GM21825 (cell line): Measurements from ENCODE around the gene TXN2.

Experiments used
- ATAC-seq: cut with Tn5 transposase; IDR thresholded peaks from one replicate; pipeline ENCODE4 v1.9.1; 2021; ENCODE audit warnings: mild to moderate bottlenecking, moderate library complexity; ENCODE audit not compliant: unreplicated experiment

The TXN2 gene

GRCh38 chr22:36486619-36487384 lies 5.4 kb upstream of the TXN2 start:
- ATAC-seq: no peak

- peak; percentile 3 for ATAC-seq
Observed at GRCh38 chr22:36480941-36481392, 473 bp downstream of the TXN2 start.

- ATAC-seq: no peak
Observed at GRCh38 chr22:36478966-36479365, 2.5 kb downstream of the TXN2 start.

GRCh38 chr22:36475341-36475740 lies 6.1 kb downstream of the TXN2 start:
- no peak for ATAC-seq

GRCh38 chr22:36472689-36473088 lies 8.8 kb downstream of the TXN2 start:
- ATAC-seq: no peak

DNA sequence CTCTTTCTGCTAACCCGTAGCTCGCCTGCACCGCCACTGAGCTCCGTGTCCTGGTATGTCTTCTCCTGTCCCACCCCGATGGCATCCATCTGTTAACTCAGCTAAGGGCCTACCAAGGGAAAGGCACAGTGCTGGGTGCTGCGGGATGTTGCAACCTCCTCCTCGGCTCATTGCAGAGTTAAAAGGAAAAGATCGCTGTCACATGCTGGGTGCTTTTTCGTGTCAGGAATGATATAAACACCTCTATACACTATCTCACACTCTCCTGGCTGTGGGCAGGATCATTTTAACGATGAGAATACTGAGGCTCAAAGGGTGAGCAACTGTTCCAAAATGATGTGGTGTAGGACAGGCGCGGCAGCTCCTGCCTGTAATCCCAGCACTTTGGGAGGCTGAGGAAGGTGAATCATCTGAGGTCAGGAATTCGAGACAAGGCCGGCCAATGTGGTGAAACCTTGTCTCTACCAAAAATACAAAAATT lies 10.1 kb downstream of the TXN2 start:
- no peak for ATAC-seq

GRCh38 chr22:36470994-36471331 lies 10.5 kb downstream of the TXN2 start:
- ATAC-seq: no peak

DNA sequence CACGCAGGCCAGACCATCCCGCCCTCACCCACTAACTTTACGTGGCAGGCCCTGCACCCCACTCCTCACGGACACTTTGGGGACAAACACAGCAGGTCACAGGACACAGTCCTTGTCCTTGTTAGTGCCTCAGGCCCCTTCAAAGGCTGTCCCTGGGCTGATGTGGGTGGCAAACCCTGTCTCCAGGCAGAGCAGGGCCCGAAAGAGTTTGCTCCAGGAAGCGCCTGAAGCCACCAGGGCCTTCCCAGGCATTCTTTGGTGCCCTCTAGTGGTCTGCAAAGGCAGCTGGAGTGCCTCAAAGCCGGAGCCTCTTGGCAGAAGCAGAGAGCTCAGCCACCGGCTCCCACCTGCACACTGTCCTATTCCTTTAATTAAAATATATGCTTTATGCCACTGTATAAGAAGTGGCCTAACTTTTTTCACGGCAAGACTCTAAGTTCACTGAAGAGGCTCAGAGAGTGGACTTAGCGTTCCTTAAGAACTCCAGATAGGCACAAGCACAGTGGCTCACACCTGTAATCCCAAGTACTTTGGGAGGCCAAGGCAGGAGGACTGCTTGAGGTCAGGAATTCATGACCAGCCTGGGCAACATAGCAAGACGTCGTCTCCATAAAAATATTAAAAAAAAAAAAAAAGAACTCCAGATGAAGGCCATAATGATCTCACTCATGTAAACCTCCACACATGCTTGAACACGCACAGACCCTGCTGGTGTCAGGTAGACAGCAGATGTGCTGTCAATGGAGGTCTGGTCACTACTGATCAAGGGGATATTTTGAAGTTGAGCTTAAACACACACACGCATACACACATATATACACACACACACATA lies 11.1 kb downstream of the TXN2 start:
- ATAC-seq: no peak

DNA sequence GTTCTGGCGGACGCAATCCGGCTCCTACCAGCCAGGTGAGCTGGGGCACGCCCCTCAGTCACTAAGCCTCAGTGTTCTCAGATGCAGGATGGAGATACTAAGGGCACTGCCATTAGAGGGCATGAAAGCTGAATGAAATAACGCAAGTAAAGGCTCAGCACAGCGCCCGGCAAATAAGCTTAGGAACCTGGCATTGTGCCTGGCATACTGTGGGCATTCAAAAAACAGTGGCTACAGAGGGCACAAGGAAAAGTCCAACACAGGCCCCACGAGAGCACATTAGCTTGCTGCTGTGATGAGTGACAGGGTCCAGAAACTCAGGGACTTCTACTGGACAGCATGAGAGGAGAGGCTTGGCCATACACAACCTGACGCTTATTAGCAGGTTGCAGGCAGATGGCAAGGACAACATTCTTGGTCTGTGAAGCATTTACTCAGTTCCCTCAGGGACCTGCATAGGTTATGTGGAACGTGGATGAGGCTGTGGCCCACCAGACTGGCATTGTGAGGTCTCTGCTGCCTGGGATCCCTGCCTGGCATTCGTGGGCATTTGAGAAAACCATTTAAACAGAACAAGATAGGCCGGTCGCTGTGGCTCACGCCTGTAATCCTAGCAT lies 12.2 kb downstream of the TXN2 start:
- no peak for ATAC-seq

GRCh38 chr22:36467946-36468345 lies 13.5 kb downstream of the TXN2 start:
- ATAC-seq: no peak

DNA sequence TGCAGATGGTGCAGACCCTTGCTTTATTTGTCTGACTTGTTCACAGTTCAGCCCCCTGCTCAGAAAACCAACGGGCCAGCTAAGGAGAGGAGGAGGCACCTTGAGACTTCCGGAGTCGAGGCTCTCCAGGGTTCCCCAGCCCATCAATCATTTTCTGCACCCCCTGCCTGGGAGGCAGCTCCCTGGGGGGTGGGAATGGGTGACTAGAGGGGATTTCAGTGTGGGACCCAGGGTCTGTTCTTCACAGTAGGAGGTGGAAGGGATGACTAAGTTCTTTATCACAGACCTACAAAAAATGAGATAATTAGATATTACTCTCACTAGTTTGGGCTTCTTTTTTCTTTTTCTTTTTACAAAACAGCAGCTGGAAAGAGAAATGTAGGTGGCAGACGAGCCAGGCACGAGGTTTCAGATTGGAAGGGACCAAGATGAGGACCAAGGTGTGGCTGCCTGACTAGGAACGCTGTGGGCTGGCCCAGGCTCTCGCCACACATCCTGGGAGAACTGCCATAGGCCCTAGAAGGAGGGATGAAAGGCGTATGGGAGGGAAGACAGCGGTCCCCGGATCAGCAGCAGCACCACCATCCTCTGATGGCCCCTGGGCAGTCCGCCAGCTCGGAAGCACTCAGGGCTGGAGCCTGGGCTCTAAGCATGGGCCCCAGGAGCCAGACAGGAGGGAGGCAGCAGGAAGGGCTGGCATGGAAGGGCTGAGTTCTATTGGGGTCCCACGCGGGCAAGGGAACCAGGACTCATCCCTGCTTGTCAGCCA lies 14.2 kb downstream of the TXN2 start:
- no peak for ATAC-seq

DNA sequence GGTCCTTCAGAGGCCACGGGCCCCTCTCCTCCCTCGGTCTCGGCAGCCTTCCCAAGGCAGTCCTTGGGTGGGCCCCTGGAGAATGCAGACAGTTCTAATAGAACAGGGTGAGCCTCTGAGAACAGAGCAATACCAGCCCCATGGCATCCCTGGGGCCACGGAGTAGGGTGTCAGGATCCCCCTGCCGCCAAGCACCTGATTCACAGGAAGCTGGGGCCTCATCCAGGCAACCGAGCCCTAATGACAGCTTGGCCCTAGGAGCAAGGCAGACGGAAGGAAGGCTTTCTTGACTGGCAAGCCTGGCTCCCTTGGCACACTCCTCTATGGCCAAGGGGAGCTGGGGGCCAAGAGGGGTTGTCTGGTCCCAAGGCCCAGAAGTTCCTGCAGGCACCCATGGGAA lies 15.2 kb downstream of the TXN2 start:
- no peak for ATAC-seq

DNA sequence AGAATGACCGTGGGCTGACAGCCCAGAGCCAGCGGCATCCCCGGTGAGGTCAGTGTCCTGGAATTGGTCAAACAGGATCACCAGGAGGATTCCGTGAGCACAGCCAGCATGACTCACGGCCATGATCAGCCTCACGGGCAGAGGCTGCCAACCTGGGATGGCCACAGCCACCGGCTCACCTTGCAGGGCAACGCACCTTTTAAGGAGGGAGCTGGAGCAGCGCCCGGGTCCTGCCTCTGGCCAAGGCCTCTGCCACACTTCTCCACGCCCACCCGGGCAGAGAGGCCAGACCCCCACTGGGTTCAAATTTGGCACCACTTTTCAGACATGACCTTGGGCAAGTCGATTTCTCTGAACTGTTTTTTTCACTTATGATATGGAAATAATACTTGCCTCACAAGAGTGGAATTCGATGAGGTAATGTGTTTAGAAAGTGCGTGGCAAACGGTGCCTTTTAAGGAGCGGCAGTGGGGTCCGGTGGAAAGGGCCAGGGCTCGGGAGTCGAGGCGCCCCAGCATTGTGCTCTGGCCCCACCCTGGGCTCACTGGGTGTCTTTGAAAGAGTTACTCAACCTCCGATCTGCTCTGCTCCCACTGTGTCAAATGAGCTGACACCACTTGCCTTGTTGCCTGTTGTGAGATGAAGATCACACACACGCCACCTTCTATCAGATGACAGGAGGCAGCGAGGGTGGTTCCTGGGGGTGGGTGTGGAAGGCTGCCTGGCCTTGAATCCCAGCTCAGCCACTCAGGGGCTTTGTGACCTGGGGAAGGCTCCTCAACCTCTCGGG lies 16.0 kb downstream of the TXN2 start:
- no peak for ATAC-seq

GRCh38 chr22:36464715-36465231 lies 16.7 kb downstream of the TXN2 start:
- no peak for ATAC-seq

DNA sequence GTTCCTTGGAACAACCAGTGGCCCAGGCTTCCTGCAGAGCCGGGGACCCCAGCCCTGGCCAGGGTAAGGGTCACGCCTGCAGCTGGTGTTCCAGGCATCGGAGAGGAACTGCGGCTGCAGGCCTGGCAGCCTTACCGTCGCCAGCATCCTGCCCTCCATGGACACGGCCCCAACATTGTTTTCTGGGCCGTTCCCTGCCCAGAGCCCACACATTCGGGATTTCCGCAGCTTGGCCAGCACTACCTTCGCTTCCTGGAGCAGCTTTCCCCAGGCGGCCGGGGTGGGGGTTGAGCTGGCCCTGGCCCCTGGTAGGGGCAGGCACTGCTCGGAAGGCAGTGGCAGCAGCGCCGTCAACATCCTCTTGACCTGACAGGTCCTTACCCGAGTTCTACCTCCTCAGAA lies 17.7 kb downstream of the TXN2 start:
- no peak for ATAC-seq

DNA sequence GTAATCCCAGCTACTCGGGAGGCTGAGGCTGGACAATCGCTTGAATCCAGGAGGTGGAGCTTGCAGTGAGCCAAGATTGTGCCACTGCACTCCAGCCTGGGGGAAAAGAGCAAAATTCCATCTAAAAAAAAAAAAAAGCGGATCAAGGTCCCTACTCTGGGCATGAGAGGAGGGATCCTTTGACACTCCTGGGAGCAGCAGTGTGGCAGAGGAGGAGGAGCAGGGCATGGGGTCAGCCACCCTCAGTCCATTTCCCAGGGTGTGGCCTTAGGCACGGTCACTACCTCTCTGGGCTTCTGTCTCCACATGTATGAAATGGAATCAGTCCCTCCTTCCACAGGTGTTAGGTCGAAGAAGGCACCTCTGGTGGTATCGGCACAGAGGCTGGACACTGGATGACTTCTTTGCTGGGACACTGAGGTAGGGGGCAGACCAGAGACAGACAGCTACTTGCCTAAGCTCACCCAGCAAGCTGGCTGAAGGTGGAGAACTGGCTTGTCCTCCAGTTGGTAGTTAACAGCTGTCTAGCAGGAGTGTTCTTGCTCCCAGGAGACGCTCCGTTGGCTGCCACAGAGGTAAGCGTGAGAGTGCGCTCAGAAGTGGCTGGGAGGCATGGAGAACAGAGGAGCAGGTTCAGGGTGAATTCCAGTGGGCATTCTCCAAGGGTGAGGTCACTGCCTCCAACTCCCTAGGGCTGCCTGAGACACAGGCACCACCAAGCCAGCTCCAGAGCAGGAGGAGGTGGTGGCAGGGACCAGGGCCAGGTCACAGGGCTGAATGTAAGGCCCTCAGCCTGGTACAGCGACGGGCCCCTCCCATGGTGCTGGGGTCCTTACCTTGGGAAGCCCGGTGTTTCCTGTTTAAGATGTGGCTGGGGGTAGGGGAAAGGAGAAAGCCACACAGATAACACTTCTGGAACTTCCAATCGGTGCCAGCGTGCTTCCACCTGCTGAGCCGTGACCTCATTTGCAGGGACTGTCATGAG lies 19.5 kb downstream of the TXN2 start:
- ATAC-seq: no peak

GRCh38 chr22:36460202-36460601 lies 21.2 kb downstream of the TXN2 start:
- no peak for ATAC-seq

DNA sequence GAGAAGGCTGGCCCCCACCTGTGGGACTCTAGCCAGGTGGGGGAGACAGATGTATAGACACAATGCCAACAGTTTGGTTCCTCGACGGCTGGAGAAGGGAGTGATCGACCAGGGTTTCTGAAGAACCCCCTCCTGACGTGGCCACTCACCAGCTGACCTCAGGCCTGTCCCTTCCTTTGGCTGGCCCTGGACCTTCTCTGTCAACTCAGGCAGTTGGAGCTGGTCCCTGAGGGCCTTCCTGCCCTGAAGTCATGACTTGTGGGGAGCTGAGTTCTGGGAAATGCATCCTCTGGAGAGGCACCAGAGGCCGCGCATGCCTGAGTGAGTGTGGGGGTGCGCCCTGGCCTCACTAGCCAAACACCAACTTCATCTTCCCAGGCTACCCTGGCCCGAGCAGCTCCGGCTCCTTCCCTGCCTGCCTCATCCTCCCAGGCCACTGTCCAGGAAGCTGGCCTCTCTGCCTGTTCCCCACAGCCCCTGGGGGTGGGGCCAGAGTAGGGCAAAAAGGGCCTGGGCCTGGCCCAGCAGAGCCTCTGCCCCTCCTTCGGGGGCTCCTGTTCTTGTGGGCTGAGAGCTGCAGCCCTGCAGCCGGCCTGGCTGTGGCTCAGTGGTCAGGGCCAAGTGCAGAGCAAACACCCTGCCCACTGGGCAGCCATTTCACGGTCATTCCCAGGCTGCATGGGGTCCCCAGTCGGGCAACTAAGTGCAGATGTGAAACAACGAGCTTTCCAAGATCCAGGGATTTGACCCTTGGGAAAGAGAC lies 23.6 kb downstream of the TXN2 start:
- ATAC-seq: no peak
